Colonic mucosa (tissue), 4 donors: ENCODE measurements around the gene SMARCE1. TPM values are rescaled to one million over a fixed set of nuclear protein-coding genes. Genes with fewer than 3 reads are reported as not detected.

ENCODE experiments used
- DNase-seq: peaks from one replicate; pipeline ENCODE4 v3.0.0-alpha.2; 2020
- H3K27ac ChIP-seq: fragments of 200-600 bp; one replicate; pipeline ENCODE4 v1.8.0; 2021
- H3K27me3 ChIP-seq: fragments of 200-600 bp; one replicate; pipeline ENCODE4 v1.8.0; 2021
- H3K36me3 ChIP-seq: fragments of 200-600 bp; one replicate; pipeline ENCODE4 v1.8.0; 2021
- H3K4me1 ChIP-seq: fragments of 200-600 bp; one replicate; pipeline ENCODE4 v1.8.0; 2021; ENCODE audit warnings: mild to moderate bottlenecking
- H3K4me3 ChIP-seq: fragments of 200-600 bp; one replicate; pipeline ENCODE4 v1.8.0; 2021
- H3K9ac ChIP-seq, 2 donors: one replicate each; pipeline ENCODE4 v1.7.0; 2013; ENCODE audit warnings: control low read depth in 2 of 2, low read depth in 2 of 2, low read length in 2 of 2
- H3K9me3 ChIP-seq: fragments of 200-600 bp; one replicate; pipeline ENCODE4 v1.8.0; 2021
- CTCF ChIP-seq: fragments of 200-600 bp; IDR thresholded peaks from one replicate; pipeline ENCODE4 v1.8.0; 2022; ENCODE audit warnings: antibody characterized with exemption, mild to moderate bottlenecking
- intact Hi-C: fragments of 100-400 bp; cut with DNase I; formaldehyde crosslinking; loops from one replicate; pipeline ENCODE4 v1.14.1; 2022
- total RNA-seq, 2 donors: library from RNA; stranded (reverse); fragmentation: NEBNext Ultra II Directional in 1 of 2; extraction: Animal tissue kit (Norgen Biotek cat#: 25700) in 1 of 2; gene quantifications; one replicate each; pipeline ENCODE4 v1.2.1, GENCODE V29; 2021
- donor health status: healthy.
- donor health status: DM: no; HTN: no; CAD: no.
- donor health status: DM: no; HTN: no; CAD: no.

SMARCE1 gene
- total RNA-seq, 2 donors from 2014 or later = 73.0 to 80.9 TPM

GRCh38 chr17:40611840-40612474 lies 35.7 kb downstream of the SMARCE1 start:
- Histone ChIP-seq H3K9me3 (no peaks in the 10 kb centered on the region), H3K4me3 (no peak overlapping the region), H3K4me1 (peaks cover 6% of the 10 kb centered on the region), H3K27me3 (no peaks in the 10 kb centered on the region), H3K27ac (no peak overlapping the region), H3K9ac (no peak overlapping the region), H3K36me3 (no peaks in the 10 kb centered on the region)
- no peak for TF ChIP-seq CTCF
- intact Hi-C loops = no loop called here
- DNase-seq = no peak

- Histone ChIP-seq H3K4me1 (peaks cover 4% of the 10 kb centered on the region), H3K9me3 (no peaks in the 10 kb centered on the region), H3K9ac (no peak overlapping the region), H3K27me3 (no peaks in the 10 kb centered on the region), H3K36me3 (no peaks in the 10 kb centered on the region), H3K4me3 (no peak overlapping the region), H3K27ac (no peak overlapping the region)
- TF ChIP-seq CTCF = no peak
- no peak for DNase-seq
- intact Hi-C loops = no loop called here
Measured at GRCh38 chr17:40610359-40610758, 37.3 kb downstream of the SMARCE1 start.

- Histone ChIP-seq H3K9ac (no peak overlapping the region), H3K9me3 (no peaks in the 10 kb centered on the region), H3K4me1 (no peaks in the 10 kb centered on the region), H3K27me3 (no peaks in the 10 kb centered on the region), H3K36me3 (no peaks in the 10 kb centered on the region), H3K27ac (no peak overlapping the region), H3K4me3 (no peak overlapping the region)
- DNase-seq = no peak
- intact Hi-C loops = no loop called here
- TF ChIP-seq CTCF = no peak
Measured at GRCh38 chr17:40608061-40608581, 39.5 kb downstream of the SMARCE1 start.

GRCh38 chr17:40607641-40608040 lies 40.0 kb downstream of the SMARCE1 start:
- Histone ChIP-seq H3K4me1 (no peaks in the 10 kb centered on the region), H3K27ac (no peak overlapping the region), H3K9ac (no peak overlapping the region), H3K9me3 (no peaks in the 10 kb centered on the region), H3K27me3 (no peaks in the 10 kb centered on the region), H3K4me3 (no peak overlapping the region), H3K36me3 (no peaks in the 10 kb centered on the region)
- no peak for TF ChIP-seq CTCF
- no peak for DNase-seq
- intact Hi-C loops = no loop called here

DNA sequence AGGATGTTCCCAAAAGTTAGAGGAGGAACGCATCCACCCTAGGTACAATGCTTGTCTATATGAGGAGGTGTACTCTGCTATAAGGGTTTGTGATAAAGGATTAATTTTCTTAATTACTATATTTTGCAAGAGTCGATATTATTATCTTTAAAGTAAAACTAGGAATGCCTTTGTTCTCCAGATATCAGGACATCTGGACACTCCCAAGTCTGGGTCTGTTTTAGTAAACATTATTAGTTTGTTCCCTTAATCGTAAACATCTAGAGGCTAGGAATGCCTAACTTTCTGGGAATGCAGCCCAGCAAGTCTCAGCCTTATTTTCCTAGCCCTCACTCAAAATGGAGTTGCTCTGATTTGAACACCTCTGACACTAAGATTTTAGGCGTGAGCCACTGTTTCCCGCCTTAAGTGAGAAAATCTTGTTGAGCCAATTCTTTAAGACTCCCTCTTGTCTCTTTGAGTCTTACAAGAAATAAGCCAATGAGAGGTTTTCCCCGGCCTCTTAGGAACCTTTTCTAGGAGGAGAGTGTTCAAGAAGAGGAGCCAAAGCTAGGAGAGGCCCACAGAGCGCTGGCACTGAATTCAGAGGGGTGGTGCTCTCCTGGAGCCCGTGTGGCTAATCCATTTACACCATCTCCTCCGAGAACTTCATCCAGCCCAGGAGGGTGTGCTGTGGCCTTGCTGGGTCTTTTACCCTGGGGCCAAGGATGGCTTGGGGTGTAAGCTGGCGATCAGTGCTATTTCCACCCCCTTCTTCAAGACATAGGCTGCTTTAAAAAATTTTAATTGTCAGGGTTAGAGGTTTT lies 40.9 kb downstream of the SMARCE1 start:
- Histone ChIP-seq H3K9ac (no peak overlapping the region), H3K27me3 (no peaks in the 10 kb centered on the region), H3K4me3 (no peak overlapping the region), H3K36me3 (no peaks in the 10 kb centered on the region), H3K4me1 (no peaks in the 10 kb centered on the region), H3K27ac (no peak overlapping the region), H3K9me3 (no peaks in the 10 kb centered on the region)
- TF ChIP-seq CTCF = no peak
- intact Hi-C loops = no loop called here
- DNase-seq = no peak
